Measurements from ENCODE around the gene RPA1.

DNA sequence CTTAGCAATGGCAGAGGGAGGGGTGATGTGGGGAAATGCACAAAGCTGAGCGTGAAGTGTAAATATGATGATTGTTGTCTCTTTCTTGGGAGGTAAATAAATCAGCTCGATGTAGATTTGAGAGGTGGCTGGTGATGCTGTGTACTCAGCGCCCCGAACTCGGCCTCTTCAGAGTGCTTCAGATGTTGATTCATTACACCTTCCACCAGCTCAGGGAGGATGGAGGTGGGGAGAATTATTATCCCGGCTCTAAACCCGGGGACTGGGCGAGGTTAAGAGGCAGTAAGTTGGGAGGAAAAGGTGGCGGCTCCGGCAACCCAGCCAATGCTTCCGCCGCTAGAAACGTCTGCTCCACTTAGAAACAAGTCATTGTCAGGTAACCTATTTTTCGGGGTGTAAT, 86.5 kb downstream of the RPA1 start:
- TF ChIP-seq, protein P1, sequence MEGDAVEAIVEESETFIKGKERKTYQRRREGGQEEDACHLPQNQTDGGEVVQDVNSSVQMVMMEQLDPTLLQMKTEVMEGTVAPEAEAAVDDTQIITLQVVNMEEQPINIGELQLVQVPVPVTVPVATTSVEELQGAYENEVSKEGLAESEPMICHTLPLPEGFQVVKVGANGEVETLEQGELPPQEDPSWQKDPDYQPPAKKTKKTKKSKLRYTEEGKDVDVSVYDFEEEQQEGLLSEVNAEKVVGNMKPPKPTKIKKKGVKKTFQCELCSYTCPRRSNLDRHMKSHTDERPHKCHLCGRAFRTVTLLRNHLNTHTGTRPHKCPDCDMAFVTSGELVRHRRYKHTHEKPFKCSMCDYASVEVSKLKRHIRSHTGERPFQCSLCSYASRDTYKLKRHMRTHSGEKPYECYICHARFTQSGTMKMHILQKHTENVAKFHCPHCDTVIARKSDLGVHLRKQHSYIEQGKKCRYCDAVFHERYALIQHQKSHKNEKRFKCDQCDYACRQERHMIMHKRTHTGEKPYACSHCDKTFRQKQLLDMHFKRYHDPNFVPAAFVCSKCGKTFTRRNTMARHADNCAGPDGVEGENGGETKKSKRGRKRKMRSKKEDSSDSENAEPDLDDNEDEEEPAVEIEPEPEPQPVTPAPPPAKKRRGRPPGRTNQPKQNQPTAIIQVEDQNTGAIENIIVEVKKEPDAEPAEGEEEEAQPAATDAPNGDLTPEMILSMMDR (IDR thresholded peaks at IDR 0.05; ENCODE audit: control extremely low read depth in 1 of 3, insufficient read depth in 1 of 3, low read depth in 1 of 3, low read length in 3 of 3) = no peak
- TF ChIP-seq CHD2 (IDR thresholded peaks at IDR 0.05; ENCODE audit: low read length) (no peak), CEBPB (IDR thresholded peaks at IDR 0.05; ENCODE audit: low read depth, low read length) (no peak)

Measured in H1 (cell line).